GM12874 (cell line): ENCODE measurements around the gene TNRC6A.

Experiments used
- TF ChIP-seq, protein P1 (sequence below): IDR thresholded peaks from 2 replicates; pipeline ENCODE4 v1.5.1; 2011; ENCODE audit warnings: low read depth, mild to moderate bottlenecking, control low read depth, low read length, moderate library complexity; ENCODE audit not compliant: insufficient read depth

The TNRC6A gene

DNA sequence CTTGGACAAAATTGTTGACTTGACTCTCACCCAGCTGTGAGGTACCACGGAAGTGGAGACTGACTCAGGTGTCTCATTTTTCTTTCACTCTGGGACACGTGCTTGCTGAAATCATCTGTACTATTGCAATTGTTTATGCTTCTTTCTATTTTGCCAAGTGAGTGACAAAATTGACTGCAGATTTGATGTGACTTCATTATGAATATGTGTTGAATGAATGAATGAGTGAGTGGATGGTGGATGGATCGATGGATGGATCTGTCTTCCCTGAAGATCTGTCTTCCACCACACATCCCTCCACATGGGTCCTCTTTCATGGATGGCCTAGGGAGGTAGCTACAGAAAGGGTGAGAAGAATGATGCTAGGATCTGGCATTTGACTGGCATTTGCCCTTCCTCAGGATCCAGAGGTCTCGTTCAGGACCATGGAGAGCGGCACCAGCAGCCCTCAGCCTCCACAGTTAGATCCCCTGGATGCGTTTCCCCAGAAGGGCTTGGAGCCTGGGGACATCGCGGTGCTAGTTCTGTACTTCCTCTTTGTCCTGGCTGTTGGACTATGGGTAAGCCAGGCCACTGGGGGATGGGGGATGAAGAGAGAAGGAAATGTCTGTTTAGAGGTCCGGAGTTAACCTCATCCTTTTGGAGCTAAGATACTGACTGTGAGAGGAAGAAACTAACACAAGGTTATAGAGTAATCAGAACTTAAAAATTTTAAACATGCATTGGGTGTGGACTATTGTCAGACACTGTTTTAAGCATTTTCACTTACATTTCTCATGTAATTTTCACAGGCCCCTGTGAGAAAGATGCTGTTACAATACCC is 129.0 kb downstream of the TNRC6A start:
- TF ChIP-seq, protein P1, sequence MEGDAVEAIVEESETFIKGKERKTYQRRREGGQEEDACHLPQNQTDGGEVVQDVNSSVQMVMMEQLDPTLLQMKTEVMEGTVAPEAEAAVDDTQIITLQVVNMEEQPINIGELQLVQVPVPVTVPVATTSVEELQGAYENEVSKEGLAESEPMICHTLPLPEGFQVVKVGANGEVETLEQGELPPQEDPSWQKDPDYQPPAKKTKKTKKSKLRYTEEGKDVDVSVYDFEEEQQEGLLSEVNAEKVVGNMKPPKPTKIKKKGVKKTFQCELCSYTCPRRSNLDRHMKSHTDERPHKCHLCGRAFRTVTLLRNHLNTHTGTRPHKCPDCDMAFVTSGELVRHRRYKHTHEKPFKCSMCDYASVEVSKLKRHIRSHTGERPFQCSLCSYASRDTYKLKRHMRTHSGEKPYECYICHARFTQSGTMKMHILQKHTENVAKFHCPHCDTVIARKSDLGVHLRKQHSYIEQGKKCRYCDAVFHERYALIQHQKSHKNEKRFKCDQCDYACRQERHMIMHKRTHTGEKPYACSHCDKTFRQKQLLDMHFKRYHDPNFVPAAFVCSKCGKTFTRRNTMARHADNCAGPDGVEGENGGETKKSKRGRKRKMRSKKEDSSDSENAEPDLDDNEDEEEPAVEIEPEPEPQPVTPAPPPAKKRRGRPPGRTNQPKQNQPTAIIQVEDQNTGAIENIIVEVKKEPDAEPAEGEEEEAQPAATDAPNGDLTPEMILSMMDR = no peak

DNA sequence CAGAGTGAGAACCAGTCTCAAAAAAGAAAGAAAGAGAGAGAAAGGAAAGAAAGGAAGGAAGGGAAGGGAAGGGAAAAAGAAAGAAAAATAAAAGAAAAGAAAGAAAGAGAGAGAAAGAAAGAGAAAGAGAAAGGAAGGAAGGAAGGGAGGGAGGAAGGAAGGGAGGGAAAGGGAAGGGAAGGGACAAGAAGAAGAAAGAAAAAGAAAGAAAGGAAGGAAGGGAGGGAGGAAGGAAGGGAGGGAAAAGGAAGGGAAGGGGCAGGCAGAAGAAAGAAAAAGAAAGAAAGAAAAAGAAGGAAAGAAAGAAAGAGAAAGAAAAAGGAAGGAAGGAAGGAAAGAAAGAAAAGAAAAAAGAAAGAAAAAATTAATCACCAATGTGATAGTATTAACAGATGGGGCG is 132.0 kb downstream of the TNRC6A start:
- TF ChIP-seq, protein P1 = no peak

DNA sequence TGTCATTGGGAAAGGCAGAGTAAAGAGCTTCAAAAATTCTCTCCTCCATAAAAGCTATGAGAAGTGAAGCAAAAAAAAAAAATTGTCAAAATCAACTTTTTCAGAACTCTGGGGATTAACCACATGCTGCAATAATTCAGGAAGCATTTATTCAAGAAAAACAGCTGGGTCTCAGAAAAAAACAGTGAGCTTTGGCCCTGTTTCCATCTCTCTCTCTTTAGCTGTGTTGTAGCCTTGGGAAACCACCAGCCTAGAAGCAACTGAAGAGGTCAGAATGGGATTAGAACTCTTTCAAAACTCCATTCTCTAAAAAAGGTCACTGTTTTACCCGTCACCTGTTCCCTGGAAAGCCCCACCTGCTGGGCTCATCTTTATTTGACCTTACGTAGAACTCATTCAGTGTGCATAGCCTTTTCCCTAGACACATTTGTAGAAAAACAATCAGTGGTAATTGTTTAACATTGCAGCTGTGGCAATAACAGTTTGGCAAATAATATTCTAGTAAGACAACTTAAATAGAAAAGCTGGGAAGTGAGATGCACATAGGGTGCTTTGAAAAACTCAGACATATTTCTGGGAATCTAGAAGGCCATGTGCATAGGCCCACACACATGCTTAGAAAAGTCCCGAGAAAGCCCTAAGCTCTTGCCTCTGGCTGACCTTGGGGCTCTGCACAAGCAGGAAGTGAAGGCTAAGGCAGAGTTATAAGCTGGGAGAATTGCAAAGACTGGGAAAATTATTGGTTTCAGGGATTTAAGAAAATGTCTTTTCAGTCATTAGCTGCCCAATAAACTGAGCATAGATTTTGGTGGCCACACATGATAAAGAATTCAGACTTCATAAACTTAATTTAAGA is 134.4 kb downstream of the TNRC6A start:
- TF ChIP-seq, protein P1 = no peak

DNA sequence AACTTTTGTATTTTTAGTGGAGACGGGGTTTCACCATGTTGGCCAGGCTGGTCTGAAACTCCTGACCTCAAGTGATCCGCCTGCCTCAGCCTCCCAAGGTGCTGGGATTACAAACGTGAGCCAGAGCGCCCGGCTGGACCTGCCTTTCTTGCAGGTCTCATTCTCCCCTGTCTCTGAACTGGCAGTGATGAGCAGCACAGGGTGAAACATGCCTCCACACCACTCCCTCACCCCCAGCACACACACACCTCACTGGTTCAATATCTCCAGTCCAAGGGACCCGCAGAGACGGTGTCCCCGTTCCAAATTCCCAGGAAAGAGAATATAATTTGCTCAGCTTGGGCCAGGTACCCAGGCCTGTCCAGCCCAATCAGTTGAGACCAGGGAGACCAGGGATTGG is 139.6 kb downstream of the TNRC6A start:
- TF ChIP-seq, protein P1 = no peak

DNA sequence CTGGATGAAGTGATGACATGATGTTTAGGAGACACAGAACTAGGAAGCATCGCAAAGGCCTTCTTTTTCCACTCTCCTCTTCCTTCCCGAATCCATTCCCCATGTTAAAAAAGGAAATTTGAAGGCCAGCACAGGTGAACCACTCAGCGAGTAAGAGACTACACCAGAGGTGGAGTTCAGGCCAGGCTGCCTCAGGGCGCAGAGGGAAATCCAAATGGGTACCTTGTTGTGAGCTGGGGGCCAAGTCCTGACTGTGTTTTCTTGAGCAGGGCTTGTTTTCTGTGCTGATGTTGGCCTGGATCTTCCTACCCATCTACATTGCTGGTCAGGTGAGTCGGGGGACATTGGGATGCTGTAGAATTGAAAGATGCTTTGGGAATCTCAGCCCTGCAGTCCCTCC is 142.4 kb downstream of the TNRC6A start:
- TF ChIP-seq, protein P1 = no peak

DNA sequence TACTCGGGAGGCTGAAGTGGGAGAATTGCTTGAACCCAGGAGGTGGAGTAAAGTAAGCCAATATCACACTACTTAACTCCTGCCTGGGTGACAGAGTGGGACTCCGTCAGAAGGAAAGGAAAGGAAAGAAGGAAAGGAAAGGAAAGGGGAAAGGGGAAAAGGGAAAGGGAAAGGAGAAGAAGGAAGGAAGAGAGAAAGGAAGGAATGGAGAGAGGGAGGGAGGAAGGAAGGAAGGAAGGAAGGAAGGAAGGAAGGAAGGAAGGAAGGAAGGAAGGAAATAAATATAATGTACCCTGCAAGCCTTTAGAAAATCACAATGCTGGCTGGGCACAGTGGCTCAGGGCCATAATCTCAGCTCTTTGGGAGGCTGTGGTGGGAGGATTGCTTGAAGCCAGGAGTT is 143.6 kb downstream of the TNRC6A start:
- TF ChIP-seq, protein P1 = no peak

DNA sequence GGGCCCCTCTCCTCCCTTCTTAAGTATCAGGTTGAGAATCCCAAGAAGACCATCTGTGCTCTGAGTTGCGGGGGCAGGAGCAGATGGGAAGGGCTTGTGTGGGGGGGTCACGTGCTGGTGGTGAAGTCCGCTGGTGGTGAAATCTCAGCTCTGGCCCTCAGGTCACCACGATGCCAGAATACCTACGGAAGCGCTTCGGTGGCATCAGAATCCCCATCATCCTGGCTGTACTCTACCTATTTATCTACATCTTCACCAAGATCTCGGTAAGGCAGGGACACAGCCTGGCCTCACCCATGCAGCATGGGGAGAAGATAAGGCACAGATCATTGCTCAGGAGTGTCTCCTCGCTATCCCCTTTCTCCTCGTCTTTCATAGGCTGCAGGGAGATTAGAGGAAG is 146.0 kb downstream of the TNRC6A start:
- TF ChIP-seq, protein P1 = no peak
